ENCODE measurements around the gene CST9L.

- TF ChIP-seq CTCF (conservative IDR thresholded peaks at IDR 0.05) (no peak), EZH2 (IDR thresholded peaks at IDR 0.05; ENCODE audit: low read depth) (no peak)
Observed at GRCh38 chr20:23541330-23541729, 27.0 kb downstream of the CST9L start.
